NCI-H2107 treated with DMSO at 0.1 percent for 48 hours (cell line): ENCODE results near the gene NEURL1B.

ENCODE experiments used
- DNase-seq: peaks from one replicate; lab custom pipeline; 2025; ENCODE audit not compliant: unreplicated experiment; lab: John Stamatoyannopoulos, UW

The NEURL1B gene

GRCh38 chr5:172608773-172609172 is 32.3 kb upstream of the NEURL1B start:
- DNase-seq: no peak

- DNase-seq: no peak
These were observed 30.4 kb upstream of the NEURL1B start for GRCh38 chr5:172610643-172611042.

GRCh38 chr5:172611913-172612312 is 29.1 kb upstream of the NEURL1B start:
- DNase-seq: no peak

- DNase-seq: no peak
These were observed 28.3 kb upstream of the NEURL1B start for GRCh38 chr5:172612771-172613170.

GRCh38 chr5:172616136-172616535 is 24.9 kb upstream of the NEURL1B start:
- no peak for DNase-seq

- DNase-seq: no peak
These were observed 24.3 kb upstream of the NEURL1B start for GRCh38 chr5:172616730-172617129.

GRCh38 chr5:172617817-172618216 is 23.2 kb upstream of the NEURL1B start:
- DNase-seq: no peak

- no peak for DNase-seq
These were observed 22.3 kb upstream of the NEURL1B start for GRCh38 chr5:172618574-172619365.

GRCh38 chr5:172620506-172620905 is 20.6 kb upstream of the NEURL1B start:
- no peak for DNase-seq

- DNase-seq: no peak
These were observed 18.7 kb upstream of the NEURL1B start for GRCh38 chr5:172622091-172623046.

GRCh38 chr5:172623313-172623980 is 17.6 kb upstream of the NEURL1B start:
- DNase-seq: no peak

GRCh38 chr5:172624083-172624995 is 16.7 kb upstream of the NEURL1B start:
- no peak for DNase-seq

GRCh38 chr5:172624996-172625964 is 15.8 kb upstream of the NEURL1B start:
- no peak for DNase-seq

- DNase-seq: no peak
These were observed 15.0 kb upstream of the NEURL1B start for GRCh38 chr5:172626031-172626581.

GRCh38 chr5:172630082-172630481 is 11.0 kb upstream of the NEURL1B start:
- DNase-seq: peak; percentile 27

- DNase-seq: no peak
These were observed 10.6 kb upstream of the NEURL1B start for GRCh38 chr5:172630482-172630881.

GRCh38 chr5:172630986-172631385 is 10.1 kb upstream of the NEURL1B start:
- no peak for DNase-seq

- DNase-seq: no peak
These were observed 8.5 kb upstream of the NEURL1B start for GRCh38 chr5:172632346-172633092.
